GM23248 (cell line): ENCODE results near the gene RPS10. TPM values are rescaled to one million over a fixed set of nuclear protein-coding genes. Genes with fewer than 3 reads are reported as not detected.

ENCODE experiments used
- DNase-seq: peaks from one replicate; pipeline ENCODE4 v3.0.0-alpha.2; 2015
- H2AFZ ChIP-seq: fragments of 200-600 bp; sonication (generic); 2 replicates; pipeline ENCODE4 v1.6.1; 2016; ENCODE audit warnings: antibody characterized with exemption
- H3F3A ChIP-seq: fragments of 200-600 bp; sonication (generic); 2 replicates; pipeline ENCODE4 v1.6.1; 2016; ENCODE audit warnings: mild to moderate bottlenecking, antibody characterized with exemption, mixed run types; ENCODE audit not compliant: insufficient read depth
- H3K27ac ChIP-seq: fragments of 200-600 bp; sonication (generic); 2 replicates; pipeline ENCODE4 v1.5.1; 2016; ENCODE audit warnings: mild to moderate bottlenecking
- H3K27me3 ChIP-seq: fragments of 200-600 bp; sonication (generic); replicated peaks from 2 replicates; pipeline ENCODE4 v1.6.1; 2016; ENCODE audit warnings: mild to moderate bottlenecking; ENCODE audit not compliant: insufficient read depth
- H3K36me3 ChIP-seq: fragments of 200-600 bp; sonication (generic); 2 replicates; pipeline ENCODE4 v1.6.1; 2016; ENCODE audit warnings: low read depth, mild to moderate bottlenecking
- H3K4me1 ChIP-seq: fragments of 200-600 bp; sonication (generic); 2 replicates; pipeline ENCODE4 v1.6.1; 2016; ENCODE audit warnings: mild to moderate bottlenecking; ENCODE audit not compliant: insufficient read depth
- H3K4me2 ChIP-seq: fragments of 200-600 bp; sonication (generic); one replicate; pipeline ENCODE4 v1.6.1; 2016; ENCODE audit warnings: mild to moderate bottlenecking; ENCODE audit not compliant: unreplicated experiment
- H3K4me3 ChIP-seq: fragments of 200-600 bp; sonication (generic); 2 replicates; pipeline ENCODE4 v1.5.1; 2016; ENCODE audit warnings: mild to moderate bottlenecking
- H3K79me2 ChIP-seq: fragments of 200-600 bp; sonication (generic); 2 replicates; pipeline ENCODE4 v1.6.1; 2016; ENCODE audit warnings: mild to moderate bottlenecking; ENCODE audit not compliant: insufficient read depth
- H3K9ac ChIP-seq: fragments of 200-600 bp; sonication (generic); 2 replicates; pipeline ENCODE4 v1.6.1; 2016; ENCODE audit warnings: mild to moderate bottlenecking
- H3K9me2 ChIP-seq: fragments of 200-600 bp; sonication (generic); 2 replicates; pipeline ENCODE4 v1.6.1; 2016; ENCODE audit warnings: mixed run types, mild to moderate bottlenecking, moderate library complexity; ENCODE audit not compliant: insufficient read depth
- H3K9me3 ChIP-seq: fragments of 200-600 bp; sonication (generic); one replicate; pipeline ENCODE4 v1.6.1; 2017; ENCODE audit warnings: low read depth
- H4K20me1 ChIP-seq: fragments of 200-600 bp; sonication (generic); 2 replicates; pipeline ENCODE4 v1.6.0; 2016; ENCODE audit not compliant: insufficient read depth
- EZH2 ChIP-seq: fragments of 200-600 bp; sonication (generic); IDR thresholded peaks from 2 replicates; pipeline ENCODE4 v1.6.1; 2018; ENCODE audit warnings: antibody characterized with exemption, mild to moderate bottlenecking; ENCODE audit not compliant: insufficient read depth, poor library complexity, severe bottlenecking
- EZH2phosphoT487 ChIP-seq: fragments of 200-600 bp; sonication (generic); IDR thresholded peaks from 2 replicates; pipeline ENCODE4 v1.6.1; 2018; ENCODE audit warnings: antibody characterized with exemption, moderate library complexity, mild to moderate bottlenecking, low read depth; ENCODE audit not compliant: insufficient read depth
- WGBS, 2 experiments: methylation state at CpG; one replicate each; pipeline ENCODE4 v1.1.6; 2015 to 2017; ENCODE audit warnings: low lambda C conversion rate in 2 of 2, low coverage in 1 of 2; ENCODE audit errors: missing lambda C conversion rate in 2 of 2; 5-methylcytosine and 5-hydroxymethylcytosine counted together
- in situ Hi-C: fragments of 300-500 bp; cut with MboI; formaldehyde crosslinking; loops from 2 replicates; pipeline ENCODE4 v1.15.0; 2020
- polyA plus RNA-seq: library from polyadenylated mRNA; unstranded; fragments of >200 nt; fragmentation: Nextera tagmentation; extraction: Ambion mirVana; gene quantifications from 2 replicates; pipeline ENCODE4 v1.2.1, GENCODE V29; 2016
- total RNA-seq: library from RNA; depleted of rRNA; stranded (reverse); fragments of >200 nt; shearing (Covaris generic); gene quantifications from 2 replicates; pipeline ENCODE4 v1.2.3, GENCODE V29; 2014

The RPS10 gene
- total and polyA plus RNA-seq, 2 experiments from 2014 or later: 596 to 2,539 TPM

DNA sequence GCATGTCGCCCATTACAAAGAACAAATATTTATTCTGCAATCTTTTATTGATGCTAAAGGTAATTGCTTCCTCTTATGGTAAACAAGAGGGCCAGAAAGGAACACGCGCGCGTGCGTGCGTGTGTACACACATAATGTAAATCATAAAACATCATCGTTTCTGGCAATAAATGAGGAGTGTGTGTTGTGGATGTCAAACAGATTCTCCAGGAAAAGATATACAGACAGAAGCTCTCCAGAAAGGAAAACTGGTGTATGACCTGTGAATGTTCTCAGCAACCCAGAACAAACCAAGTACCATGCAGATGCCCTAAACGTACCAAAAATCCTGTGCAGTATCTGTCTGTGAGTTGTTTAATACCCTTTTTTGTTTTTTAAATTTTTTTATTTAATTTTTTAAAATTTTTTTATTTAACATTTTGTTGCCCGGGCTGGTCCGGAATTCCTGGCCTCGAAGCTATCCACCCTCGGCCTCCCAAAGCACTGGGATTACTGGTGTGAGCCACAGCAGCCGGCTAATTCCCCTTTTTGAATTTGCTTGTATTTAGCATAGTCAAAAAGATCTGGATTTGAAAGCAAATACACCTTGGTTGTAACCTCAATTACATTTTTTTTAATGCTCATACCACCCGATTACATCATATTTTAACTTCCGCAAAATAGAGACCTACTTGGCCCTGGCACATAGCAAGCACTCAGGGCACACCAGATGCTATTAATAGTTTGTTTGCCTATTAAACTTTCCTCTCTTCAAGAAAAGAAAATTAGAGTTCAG, 32.5 kb downstream of the RPS10 start:
- no peaks in the 10 kb centered on the region for H3K9me3 ChIP-seq
- in situ Hi-C loops: no loop called here

DNA sequence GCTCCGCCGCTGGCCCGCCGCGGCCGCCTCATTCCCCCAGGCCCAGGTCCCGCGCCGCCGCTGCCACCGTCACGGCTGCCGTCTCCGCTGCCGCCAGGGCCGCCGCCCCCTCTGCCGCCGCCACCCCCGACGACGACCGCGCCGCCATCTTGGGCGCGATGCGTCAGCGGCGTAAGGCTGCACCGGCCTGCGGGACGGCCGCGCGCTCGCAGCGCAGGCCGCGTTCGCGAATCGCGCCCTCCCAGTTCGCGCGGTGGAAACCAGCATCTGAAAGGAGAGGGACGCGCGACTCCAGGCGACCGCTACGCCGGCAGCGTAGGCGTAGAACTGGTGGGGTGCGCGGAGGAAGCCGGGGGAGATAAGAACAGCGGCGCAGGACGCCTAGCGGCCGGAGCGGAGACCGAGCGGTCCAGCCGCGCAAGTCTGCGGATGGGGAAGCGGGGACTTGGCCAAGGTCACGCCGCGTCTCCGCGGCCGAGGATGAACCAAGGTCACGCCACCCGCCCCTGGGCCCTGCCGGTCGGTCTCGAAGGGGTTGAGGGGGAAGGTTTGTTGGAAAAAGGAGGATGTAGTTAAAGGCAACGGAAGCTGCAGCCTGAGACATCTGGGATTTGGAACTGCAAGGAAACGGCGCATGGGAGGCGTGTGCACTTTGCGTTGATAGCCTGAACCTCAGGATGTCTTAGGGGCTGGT, 33.2 kb downstream of the RPS10 start, which contains the start of gene NUDT3:
TSS of gene NUDT3 (minus strand) at position 173 of the 694 bp plus-strand sequence. CDS start 307 bp downstream, outside the sequence.
- peak within 1 kb of the TSS; percentile 76 for H3K4me3 ChIP-seq
- peak within 1 kb of the TSS; percentile 84 for H3K9ac ChIP-seq
- in situ Hi-C loops: no loop called here
- H3K4me2 ChIP-seq: peak within 1 kb of the TSS; percentile 97
- H3K27me3 ChIP-seq: no peaks in the 10 kb centered on the region
- H4K20me1 ChIP-seq: no peaks in the 10 kb centered on the region; the same call in 1 of the 2 replicates
- DNase-seq: peak; percentile 98
- H3K9me2 ChIP-seq: no peaks in the 10 kb centered on the region
- H3K27ac ChIP-seq: peak within 1 kb of the TSS; percentile 69
- peak within 1 kb of the TSS; percentile 87 for H2AFZ ChIP-seq
- TF ChIP-seq EZH2phosphoT487 (no peak), EZH2 (no peak)
- no peaks in the 10 kb centered on the region for H3K9me3 ChIP-seq
- WGBS, 2 experiments: 1 to 2% methylated on average over 77 to 87 of the region's 87 CpGs
- peaks cover 7% of the 10 kb centered on the region for H3K4me1 ChIP-seq
- peaks cover 46% of the 10 kb centered on the region for H3K79me2 ChIP-seq
- peaks cover 11% of the 10 kb centered on the region for H3F3A ChIP-seq
- no peaks in the 10 kb centered on the region for H3K36me3 ChIP-seq

More for the DNA sequence above, 32.5 kb downstream of the RPS10 start:
- Histone ChIP-seq H3K9ac (peak overlapping the region; percentile 84), H3K79me2 (peaks cover 39% of the 10 kb centered on the region), H3K27ac (no peak overlapping the region), H3K4me2 (peak overlapping the region; percentile 81), H3K4me3 (peak overlapping the region; percentile 76), H3F3A (peaks cover 11% of the 10 kb centered on the region), H4K20me1 (no peaks in the 10 kb centered on the region; the same call in 1 of the 2 replicates), H3K36me3 (no peaks in the 10 kb centered on the region), H2AFZ (peak overlapping the region; percentile 87), H3K9me2 (no peaks in the 10 kb centered on the region), H3K4me1 (peaks cover 7% of the 10 kb centered on the region), H3K27me3 (no peaks in the 10 kb centered on the region)
- no peak for DNase-seq
- TF ChIP-seq EZH2phosphoT487: no peak
- no peak for TF ChIP-seq EZH2
- 57% methylated on average over 16 of the region's 16 CpGs for WGBS, 2 experiments

DNA sequence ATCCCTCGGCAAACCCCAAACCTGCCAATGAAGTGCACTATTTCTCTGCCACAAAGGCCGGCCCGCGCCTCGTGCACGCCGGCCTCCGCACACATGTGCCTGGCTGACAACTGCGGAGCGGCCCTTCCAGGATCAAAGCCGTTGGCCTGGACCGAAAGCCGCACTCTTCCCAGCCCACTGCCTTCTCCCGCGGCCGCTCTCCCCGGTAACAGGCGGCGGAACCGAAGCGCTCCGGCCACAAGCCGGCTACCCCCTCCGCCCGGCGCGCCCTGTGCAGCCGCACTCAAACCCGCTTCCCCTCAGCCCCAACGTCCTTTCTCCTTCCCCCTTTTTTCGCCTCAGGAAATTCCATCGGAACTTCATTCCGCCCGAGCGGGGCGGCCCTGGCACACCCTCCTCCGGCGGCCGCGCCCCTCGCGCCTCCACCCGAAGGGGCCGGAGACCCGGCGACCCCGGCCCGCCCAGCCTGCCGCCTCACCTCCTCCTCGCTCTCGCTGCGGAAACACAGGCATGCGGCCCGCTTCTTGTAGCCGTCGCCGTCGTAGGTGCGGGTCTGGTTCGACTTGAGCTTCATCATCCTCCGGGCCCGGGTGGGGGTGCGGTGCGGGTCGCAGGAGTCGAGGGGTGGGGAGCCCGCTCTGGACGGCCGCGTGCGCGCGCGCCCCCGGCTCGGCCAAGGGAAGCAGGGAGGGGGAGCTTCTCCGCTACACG, 33.9 kb downstream of the RPS10 start:
- WGBS, 2 experiments: 0 to 1% methylated on average over 53 to 78 of the region's 78 CpGs

DNA sequence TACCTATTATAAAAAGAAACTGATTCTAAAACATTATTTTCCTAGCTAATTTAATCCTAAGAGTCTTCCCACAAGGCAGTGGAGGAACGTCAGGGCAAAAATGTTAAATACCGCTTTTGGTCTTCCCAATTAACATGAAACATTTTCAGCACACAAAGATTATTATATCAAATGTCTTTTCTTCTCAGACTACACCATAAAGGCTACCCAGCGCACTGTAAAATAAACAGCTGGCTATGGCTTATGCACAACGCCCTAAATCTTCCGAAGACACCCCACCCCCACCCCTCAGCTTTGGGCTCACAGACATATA, 34.4 kb downstream of the RPS10 start:
- DNase-seq: no peak
- in situ Hi-C loops: no loop called here
- Histone ChIP-seq H3K27me3 (no peaks in the 10 kb centered on the region), H3K9ac (peak overlapping the region; percentile 84), H3K4me2 (peak overlapping the region; percentile 97), H4K20me1 (no peaks in the 10 kb centered on the region; the same call in 1 of the 2 replicates), H3K36me3 (no peaks in the 10 kb centered on the region), H3K4me3 (peak overlapping the region; percentile 76), H3K27ac (peak overlapping the region; percentile 69), H3K4me1 (peaks cover 12% of the 10 kb centered on the region), H3K9me3 (no peaks in the 10 kb centered on the region), H3K9me2 (no peaks in the 10 kb centered on the region), H2AFZ (peak overlapping the region; percentile 80), H3F3A (peaks cover 11% of the 10 kb centered on the region), H3K79me2 (peaks cover 58% of the 10 kb centered on the region)
- TF ChIP-seq EZH2phosphoT487 (no peak), EZH2 (no peak)
- WGBS, 2 experiments: 1 to 2% methylated on average over 5 of the region's 5 CpGs

More for the DNA sequence above, 33.9 kb downstream of the RPS10 start:
- H3K4me2 ChIP-seq: peak overlapping the region; percentile 97
- H3K9ac ChIP-seq: peak overlapping the region; percentile 84
- H3K4me3 ChIP-seq: peak overlapping the region; percentile 76
- H4K20me1 ChIP-seq: no peaks in the 10 kb centered on the region; the same call in 1 of the 2 replicates
- no peaks in the 10 kb centered on the region for H3K9me3 ChIP-seq
- H3K36me3 ChIP-seq: no peaks in the 10 kb centered on the region
- H3K9me2 ChIP-seq: no peaks in the 10 kb centered on the region
- H3F3A ChIP-seq: peaks cover 11% of the 10 kb centered on the region
- peaks cover 53% of the 10 kb centered on the region for H3K79me2 ChIP-seq
- in situ Hi-C loops: no loop called here
- peak overlapping the region; percentile 80 for H2AFZ ChIP-seq
- H3K27ac ChIP-seq: peak overlapping the region; percentile 69
- H3K27me3 ChIP-seq: no peaks in the 10 kb centered on the region
- peak; percentile 78 for DNase-seq
- H3K4me1 ChIP-seq: peaks cover 9% of the 10 kb centered on the region
- no peak for TF ChIP-seq EZH2
- TF ChIP-seq EZH2phosphoT487: no peak
